Fibroblast of mammary gland (primary cell): ENCODE results near the gene GALNT1.

ENCODE experiments used
- DNase-seq: peaks from one replicate; pipeline ENCODE4 v3.0.0-alpha.2; 2010; ENCODE audit warnings: low read depth
- H3K4me3 ChIP-seq: 2 replicates; pipeline ENCODE4 v1.5.1; 2011; ENCODE audit warnings: low read depth, mild to moderate bottlenecking, low read length, moderate library complexity; ENCODE audit not compliant: control insufficient read depth
- TF ChIP-seq, protein P1 (sequence below): conservative IDR thresholded peaks from 2 replicates; pipeline ENCODE4 v1.5.1; 2011; ENCODE audit warnings: low read depth, low read length, inconsistent platforms; ENCODE audit not compliant: control insufficient read depth, insufficient read depth

GALNT1 gene

DNA sequence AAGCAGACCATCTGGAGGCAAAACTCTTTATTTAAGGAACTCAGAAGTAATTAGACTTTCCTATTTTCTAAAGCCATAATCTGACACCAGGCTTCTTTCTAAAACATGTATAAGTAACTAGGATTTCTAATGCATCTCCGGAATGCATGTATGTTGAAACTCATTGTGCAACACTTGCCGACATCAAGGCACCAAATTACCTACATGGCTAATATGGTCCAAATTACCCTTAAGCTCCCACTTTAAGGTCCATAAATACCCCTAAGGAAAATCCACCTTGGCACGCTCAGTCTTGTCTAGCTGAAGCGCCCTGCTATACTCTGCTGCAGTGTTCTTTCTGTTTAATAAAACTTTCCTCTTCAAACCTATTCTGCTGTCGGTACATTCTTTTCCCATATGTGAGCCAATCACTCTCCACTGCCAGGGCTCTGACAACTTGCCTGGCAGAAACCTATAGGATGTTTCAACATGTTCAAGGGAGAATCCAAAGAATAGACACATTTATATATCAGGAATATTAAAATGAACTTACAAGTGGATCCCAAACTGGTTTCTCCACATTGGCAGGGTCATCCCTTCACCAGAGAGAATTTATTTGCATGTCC lies 171.9 kb downstream of the GALNT1 start:
- TF ChIP-seq, protein P1, sequence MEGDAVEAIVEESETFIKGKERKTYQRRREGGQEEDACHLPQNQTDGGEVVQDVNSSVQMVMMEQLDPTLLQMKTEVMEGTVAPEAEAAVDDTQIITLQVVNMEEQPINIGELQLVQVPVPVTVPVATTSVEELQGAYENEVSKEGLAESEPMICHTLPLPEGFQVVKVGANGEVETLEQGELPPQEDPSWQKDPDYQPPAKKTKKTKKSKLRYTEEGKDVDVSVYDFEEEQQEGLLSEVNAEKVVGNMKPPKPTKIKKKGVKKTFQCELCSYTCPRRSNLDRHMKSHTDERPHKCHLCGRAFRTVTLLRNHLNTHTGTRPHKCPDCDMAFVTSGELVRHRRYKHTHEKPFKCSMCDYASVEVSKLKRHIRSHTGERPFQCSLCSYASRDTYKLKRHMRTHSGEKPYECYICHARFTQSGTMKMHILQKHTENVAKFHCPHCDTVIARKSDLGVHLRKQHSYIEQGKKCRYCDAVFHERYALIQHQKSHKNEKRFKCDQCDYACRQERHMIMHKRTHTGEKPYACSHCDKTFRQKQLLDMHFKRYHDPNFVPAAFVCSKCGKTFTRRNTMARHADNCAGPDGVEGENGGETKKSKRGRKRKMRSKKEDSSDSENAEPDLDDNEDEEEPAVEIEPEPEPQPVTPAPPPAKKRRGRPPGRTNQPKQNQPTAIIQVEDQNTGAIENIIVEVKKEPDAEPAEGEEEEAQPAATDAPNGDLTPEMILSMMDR, result no peak
- no peak for DNase-seq
- H3K4me3 ChIP-seq, result no peak overlapping the region

DNA sequence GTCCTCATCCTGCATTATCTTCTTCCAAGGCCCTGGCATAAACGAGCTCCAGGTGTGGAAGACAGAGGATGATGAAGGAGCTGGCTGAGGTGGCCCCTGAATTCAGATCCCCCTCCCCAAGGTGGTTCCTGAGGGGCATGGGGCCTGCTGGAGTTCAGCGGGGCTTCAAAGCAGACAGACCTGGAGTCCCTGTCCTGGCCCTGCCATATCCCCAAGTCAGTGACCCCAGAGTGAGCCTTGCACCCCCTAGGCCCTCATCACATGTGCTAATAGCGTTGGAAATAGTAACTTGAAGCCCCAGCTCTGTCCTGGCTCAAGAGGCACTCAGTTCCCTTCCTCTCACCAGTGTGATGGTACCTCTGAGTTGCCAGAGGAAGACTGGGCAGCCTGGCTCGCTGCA lies 172.9 kb downstream of the GALNT1 start:
- TF ChIP-seq, protein P1, result no peak
- no peak for DNase-seq

DNA sequence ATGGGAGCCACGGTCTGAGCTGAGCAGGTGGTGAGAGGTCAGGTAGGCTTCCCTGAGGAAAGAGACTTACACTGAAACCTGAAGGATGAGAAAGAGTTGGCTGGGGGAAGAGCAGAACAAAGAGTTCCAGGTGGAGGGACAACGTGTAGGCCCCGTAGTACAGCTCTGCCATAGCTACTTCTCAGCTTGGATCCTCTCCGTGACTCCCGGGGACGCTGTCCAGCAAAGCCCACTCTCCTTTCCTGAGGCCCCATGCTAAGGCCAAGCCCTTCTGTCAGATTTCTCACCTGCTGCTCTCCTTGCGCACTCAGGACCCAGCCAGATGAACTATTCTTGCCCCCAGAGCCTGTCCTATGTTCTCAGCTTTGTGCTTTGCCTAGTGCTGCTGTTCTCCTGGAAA lies 173.8 kb downstream of the GALNT1 start:
- TF ChIP-seq, protein P1, result no peak
- no peak overlapping the region for H3K4me3 ChIP-seq
- DNase-seq, result no peak

More for the DNA sequence above, 172.9 kb downstream of the GALNT1 start:
- H3K4me3 ChIP-seq, result no peak overlapping the region

DNA sequence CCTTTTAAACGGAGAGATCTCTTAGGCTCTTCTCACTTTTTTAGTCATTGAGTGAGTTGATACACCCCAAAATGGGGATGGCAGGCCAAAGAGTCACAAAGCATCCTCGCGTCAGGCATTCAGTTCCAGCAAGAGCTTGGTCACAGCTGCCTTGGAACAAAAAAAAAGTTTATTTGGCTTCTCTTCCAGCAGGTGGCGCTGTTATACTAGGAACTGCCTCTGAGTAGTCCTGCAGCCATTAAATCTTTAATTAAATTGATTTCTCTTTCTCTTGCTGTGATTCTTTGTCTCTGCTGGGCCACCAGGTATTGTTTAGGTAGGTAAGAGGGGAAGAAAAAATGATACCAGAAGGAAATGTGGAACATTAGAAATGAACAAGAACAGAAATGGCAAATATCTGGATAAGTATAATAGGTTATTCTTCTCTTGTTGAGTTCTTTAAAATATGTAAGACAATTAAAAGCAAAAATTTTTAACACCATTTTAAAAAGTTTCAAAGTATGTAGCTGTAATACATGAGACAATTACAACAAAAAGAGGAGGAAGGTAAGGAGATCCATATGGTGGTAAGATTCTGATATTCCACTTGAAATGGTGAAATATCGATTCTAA lies 175.1 kb downstream of the GALNT1 start:
- no peak overlapping the region for H3K4me3 ChIP-seq
- DNase-seq, result peak; percentile 67
- TF ChIP-seq, protein P1, result peak; percentile 76
